BLaER1 treated with 17β-estradiol and CSF1 and Interleukin-3, amounts not matched to agents 10 nM and 100 nM (cell line): ENCODE data around the gene ZNF35.
"Not testable (repeated sequence)": the region's sequence is repeated elsewhere in the genome, so short reads cannot be mapped to it uniquely, and the experiment has no call there.

ENCODE experiments used
- H3K27ac ChIP-seq, 11 experiments: shearing (Covaris generic); formaldehyde crosslinking; 2 replicates each; pipeline ENCODE4 v1.8.1; 2022
- H3K27me3 ChIP-seq, 11 experiments: shearing (Covaris generic); formaldehyde crosslinking; 2 replicates each; pipeline ENCODE4 v1.8.1; 2022
- H3K36me3 ChIP-seq, 11 experiments: shearing (Covaris generic); formaldehyde crosslinking; 2 replicates each; pipeline ENCODE4 v1.8.1; 2022
- H3K4me1 ChIP-seq, 10 experiments: shearing (Covaris generic); formaldehyde crosslinking; 2 replicates each; pipeline ENCODE4 v1.8.1; 2022
- H3K4me2 ChIP-seq, 11 experiments: shearing (Covaris generic); formaldehyde crosslinking; 2 replicates each; pipeline ENCODE4 v1.8.1; 2022
- H3K4me3 ChIP-seq, 10 experiments: shearing (Covaris generic); formaldehyde crosslinking; 2 replicates each; pipeline ENCODE4 v1.8.1; 2022
- H3K9ac ChIP-seq, 11 experiments: shearing (Covaris generic); formaldehyde crosslinking; 2 replicates each; pipeline ENCODE4 v1.8.1; 2022
- H3K9me3 ChIP-seq, 11 experiments: shearing (Covaris generic); formaldehyde crosslinking; replicated peaks in 1 of 11; 2 replicates each; pipeline ENCODE4 v1.8.1; 2022
- H4K20me1 ChIP-seq, 11 experiments: shearing (Covaris generic); formaldehyde crosslinking; 2 replicates each; pipeline ENCODE4 v1.8.1; 2022
- Cebpa-rat ChIP-seq, 11 experiments: shearing (Covaris generic); IDR thresholded peaks; 2 replicates each; pipeline ENCODE4 v1.8.1; 2022

ZNF35 gene

GRCh38 chr3:44649709-44650108, 1.2 kb downstream of the ZNF35 start:
- TF ChIP-seq Cebpa-rat (IDR thresholded peaks at IDR 0.05): no peak
- no peak overlapping the region for H3K9ac ChIP-seq
- peaks cover 19 to 61% (median 34%) of the 10 kb centered on the region in 11 experiments for H3K9me3 ChIP-seq
- no peak overlapping the region for H3K27ac ChIP-seq
- no peak overlapping the region for H3K4me2 ChIP-seq
- no peaks in the 10 kb centered on the region for H3K4me1 ChIP-seq
- H3K36me3 ChIP-seq: peaks cover 27 to 72% (median 38%) of the 10 kb centered on the region in 11 experiments
- H3K27me3 ChIP-seq: no peaks in the 10 kb centered on the region
- no peaks in the 10 kb centered on the region for H4K20me1 ChIP-seq
- H3K4me3 ChIP-seq: no peak overlapping the region

DNA sequence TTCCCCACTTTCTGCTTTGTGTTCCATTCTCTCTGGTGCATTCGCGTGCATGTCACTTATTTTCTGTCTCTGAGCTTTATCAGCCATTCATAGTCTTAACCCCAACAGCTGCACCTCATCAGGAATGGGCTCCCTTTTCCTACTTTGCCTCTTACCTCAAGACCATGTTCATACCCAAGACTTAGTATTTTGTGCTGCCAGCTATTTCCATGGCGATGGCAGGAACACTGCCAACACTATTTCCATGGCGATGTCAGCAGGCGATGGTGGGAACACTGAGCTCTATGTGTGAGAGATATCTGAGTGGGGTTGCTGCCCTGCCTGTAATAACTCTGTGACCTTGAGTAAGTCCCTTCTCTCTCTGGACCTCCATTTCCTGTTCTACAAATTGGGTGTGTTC, 5.5 kb downstream of the ZNF35 start:
- TF ChIP-seq Cebpa-rat (IDR thresholded peaks at IDR 0.05): no peak
- Histone ChIP-seq H3K9me3 (peaks cover 16 to 48% (median 27%) of the 10 kb centered on the region in 11 experiments), H3K4me1 (no peaks in the 10 kb centered on the region), H3K27me3 (no peaks in the 10 kb centered on the region), H3K4me2 (no peak overlapping the region), H4K20me1 (no peaks in the 10 kb centered on the region), H3K27ac (no peak overlapping the region), H3K9ac (no peak overlapping the region), H3K36me3 (peaks cover 10 to 51% (median 18%) of the 10 kb centered on the region in 11 experiments; a peak in 21 of 22 replicates), H3K4me3 (no peak overlapping the region)

DNA sequence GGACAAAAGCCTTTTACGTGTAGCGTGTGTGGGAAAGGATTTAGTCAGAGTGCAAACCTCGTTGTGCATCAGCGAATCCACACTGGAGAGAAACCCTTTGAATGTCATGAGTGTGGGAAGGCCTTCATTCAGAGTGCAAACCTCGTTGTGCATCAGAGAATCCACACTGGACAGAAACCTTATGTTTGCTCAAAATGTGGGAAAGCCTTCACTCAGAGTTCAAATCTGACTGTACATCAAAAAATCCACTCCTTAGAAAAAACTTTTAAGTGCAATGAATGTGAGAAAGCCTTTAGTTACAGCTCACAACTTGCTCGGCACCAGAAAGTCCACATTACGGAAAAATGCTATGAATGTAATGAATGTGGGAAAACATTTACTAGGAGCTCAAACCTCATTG, 10.5 kb downstream of the ZNF35 start:
- Histone ChIP-seq H3K36me3 (peaks cover 20 to 43% (median 30%) of the 10 kb centered on the region in 11 experiments), H3K9me3 (peaks cover 36 to 61% (median 44%) of the 10 kb centered on the region in 11 experiments), H3K4me2 (no peak overlapping the region), H3K27me3 (no peaks in the 10 kb centered on the region), H3K27ac (no peak overlapping the region), H3K4me3 (no peak overlapping the region), H3K4me1 (no peaks in the 10 kb centered on the region), H4K20me1 (no peaks in the 10 kb centered on the region), H3K9ac (no peak overlapping the region)
- no peak for TF ChIP-seq Cebpa-rat (IDR thresholded peaks at IDR 0.05)

GRCh38 chr3:44659434-44659833, 10.9 kb downstream of the ZNF35 start:
- H3K27ac ChIP-seq: no peak overlapping the region
- no peaks in the 10 kb centered on the region for H4K20me1 ChIP-seq
- TF ChIP-seq Cebpa-rat (IDR thresholded peaks at IDR 0.05): no peak
- H3K27me3 ChIP-seq: no peaks in the 10 kb centered on the region
- no peaks in the 10 kb centered on the region for H3K4me1 ChIP-seq
- H3K4me2 ChIP-seq: no peak overlapping the region
- no peak overlapping the region for H3K9ac ChIP-seq
- peaks cover 20 to 39% (median 30%) of the 10 kb centered on the region in 11 experiments for H3K36me3 ChIP-seq
- no peak overlapping the region for H3K4me3 ChIP-seq
- H3K9me3 ChIP-seq: peaks cover 36 to 58% (median 44%) of the 10 kb centered on the region in 11 experiments

GRCh38 chr3:44661189-44661588, 12.7 kb downstream of the ZNF35 start:
- Histone ChIP-seq H3K27me3 (no peaks in the 10 kb centered on the region), H3K9ac (no peak overlapping the region), H3K36me3 (peaks cover 20 to 39% (median 30%) of the 10 kb centered on the region in 11 experiments), H3K9me3 (peaks cover 36 to 58% (median 44%) of the 10 kb centered on the region in 11 experiments), H3K4me3 (no peak overlapping the region), H3K27ac (no peak overlapping the region), H3K4me1 (no peaks in the 10 kb centered on the region), H3K4me2 (no peak overlapping the region), H4K20me1 (no peaks in the 10 kb centered on the region)
- TF ChIP-seq Cebpa-rat (IDR thresholded peaks at IDR 0.05): no peak

- peaks cover 0 to 7% (median 2%) of the 10 kb centered on the region in 11 experiments; a peak in 12 of 22 replicates for H3K36me3 ChIP-seq
- H3K27ac ChIP-seq: no peak overlapping the region
- H3K9ac ChIP-seq: no peak overlapping the region
- H4K20me1 ChIP-seq: no peaks in the 10 kb centered on the region
- no peaks in the 10 kb centered on the region for H3K4me1 ChIP-seq
- no peak overlapping the region for H3K4me2 ChIP-seq
- H3K27me3 ChIP-seq: no peaks in the 10 kb centered on the region
- no peak for TF ChIP-seq Cebpa-rat (IDR thresholded peaks at IDR 0.05)
- H3K4me3 ChIP-seq: no peak overlapping the region
- H3K9me3 ChIP-seq: peaks cover 7 to 21% (median 14%) of the 10 kb centered on the region in 11 experiments
These were observed 16.6 kb downstream of the ZNF35 start for GRCh38 chr3:44665173-44665572.

GRCh38 chr3:44666346-44666745, 17.8 kb downstream of the ZNF35 start:
- Histone ChIP-seq H4K20me1 (no peaks in the 10 kb centered on the region), H3K9me3 (peaks cover 0 to 13% (median 4%) of the 10 kb centered on the region in 11 experiments; a peak in 10 of 22 replicates), H3K27ac (no peak overlapping the region), H3K27me3 (no peaks in the 10 kb centered on the region), H3K36me3 (no peaks in the 10 kb centered on the region), H3K4me2 (no peak overlapping the region), H3K4me1 (no peaks in the 10 kb centered on the region), H3K4me3 (no peak overlapping the region), H3K9ac (no peak overlapping the region)
- TF ChIP-seq Cebpa-rat (IDR thresholded peaks at IDR 0.05): no peak

- H3K4me3 ChIP-seq: no peak overlapping the region
- no peaks in the 10 kb centered on the region for H3K36me3 ChIP-seq
- no peaks in the 10 kb centered on the region for H3K27me3 ChIP-seq
- TF ChIP-seq Cebpa-rat (IDR thresholded peaks at IDR 0.05): no peak
- H3K9ac ChIP-seq: no peak overlapping the region
- H3K9me3 ChIP-seq: peaks cover 0 to 37% (median 15%) of the 10 kb centered on the region in 11 experiments; a peak in 15 of 22 replicates
- no peak overlapping the region for H3K27ac ChIP-seq
- H3K4me1 ChIP-seq: no peaks in the 10 kb centered on the region
- H3K4me2 ChIP-seq: no peak overlapping the region
- no peaks in the 10 kb centered on the region for H4K20me1 ChIP-seq
These were observed 21.2 kb downstream of the ZNF35 start for GRCh38 chr3:44669760-44670159.

DNA sequence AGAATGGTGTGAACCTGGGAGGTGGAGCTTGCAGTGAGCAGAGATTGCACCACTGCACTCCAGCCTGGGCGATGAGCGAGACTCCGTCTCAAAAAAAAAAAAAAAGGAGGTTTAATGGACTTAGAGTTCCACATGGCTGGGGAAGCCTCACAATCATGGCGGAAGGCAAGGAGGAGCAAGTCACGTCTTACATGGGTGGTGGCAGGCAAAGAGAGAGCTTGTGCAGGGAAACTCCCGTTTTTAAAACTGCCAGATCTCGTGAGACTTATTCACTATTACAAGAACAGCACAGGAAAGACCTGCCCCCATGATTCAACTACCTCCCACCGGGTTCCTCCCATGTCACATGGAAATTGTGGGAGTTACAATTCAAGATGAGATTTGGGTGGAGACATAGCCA, 24.9 kb downstream of the ZNF35 start:
- not testable (repeated sequence) for H3K36me3 ChIP-seq, H3K27ac ChIP-seq, H3K4me1 ChIP-seq, H3K4me2 ChIP-seq, H3K27me3 ChIP-seq, H3K4me3 ChIP-seq, H3K9ac ChIP-seq, H4K20me1 ChIP-seq
- peaks cover 0 to 37% (median 15%) of the 10 kb centered on the region in 11 experiments; a peak in 14 of 22 replicates for H3K9me3 ChIP-seq

DNA sequence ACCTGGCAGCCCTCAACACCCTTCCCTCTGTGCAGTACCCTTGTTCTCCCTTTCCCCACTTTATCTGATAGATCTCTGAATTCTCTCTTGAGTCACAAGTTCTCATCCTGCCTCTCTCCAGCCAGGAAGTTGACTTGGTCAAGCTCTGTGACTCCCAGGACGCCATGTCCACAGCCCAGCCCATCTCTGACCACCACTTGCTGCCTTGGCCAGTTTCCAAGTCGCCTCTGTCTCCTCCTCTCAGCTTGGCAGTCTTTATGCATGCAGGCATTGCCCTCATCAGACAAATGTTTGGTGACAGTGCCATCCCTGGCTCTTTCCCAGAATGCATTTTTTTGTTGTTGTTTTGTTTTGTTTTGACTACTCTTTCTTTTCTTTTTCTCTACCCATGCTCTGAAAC, 25.7 kb downstream of the ZNF35 start:
- no peak overlapping the region for H3K4me3 ChIP-seq
- H3K9ac ChIP-seq: no peak overlapping the region
- no peak overlapping the region for H3K4me2 ChIP-seq
- H3K36me3 ChIP-seq: no peaks in the 10 kb centered on the region
- H4K20me1 ChIP-seq: no peaks in the 10 kb centered on the region
- no peak overlapping the region for H3K27ac ChIP-seq
- no peaks in the 10 kb centered on the region for H3K27me3 ChIP-seq
- H3K9me3 ChIP-seq: peaks cover 0 to 37% (median 15%) of the 10 kb centered on the region in 11 experiments; a peak in 14 of 22 replicates
- H3K4me1 ChIP-seq: peaks cover 0 to 6% (median 0%) of the 10 kb centered on the region in 10 experiments; a peak in 1 of 20 replicates
- no peak for TF ChIP-seq Cebpa-rat (IDR thresholded peaks at IDR 0.05)
